Spinal cord (tissue), 10 donors: ENCODE results near the gene ADGRV1. TPM values are rescaled to one million over a fixed set of nuclear protein-coding genes. Genes with fewer than 3 reads are reported as not detected.

Experiments
- DNase-seq, 6 donors: peaks; one replicate each; pipeline versions ENCODE4 v3.0.0 to v3.0.0-alpha.2; 2013 to 2015; ENCODE audit warnings: low spot score in 6 of 6, low read depth in 4 of 6
- H3K27ac ChIP-seq: one replicate; pipeline ENCODE4 v1.5.1; 2013; ENCODE audit warnings: low read depth, low read length, control low read depth
- H3K27me3 ChIP-seq: one replicate; pipeline ENCODE4 v1.6.1; 2013; ENCODE audit warnings: low read length; ENCODE audit not compliant: control insufficient read depth, insufficient read depth
- H3K36me3 ChIP-seq: one replicate; pipeline ENCODE4 v1.6.1; 2013; ENCODE audit warnings: low read length; ENCODE audit not compliant: control insufficient read depth, insufficient read depth
- H3K4me1 ChIP-seq: one replicate; pipeline ENCODE4 v1.6.1; 2013; ENCODE audit warnings: low read length; ENCODE audit not compliant: control insufficient read depth, insufficient read depth
- H3K4me3 ChIP-seq: one replicate; pipeline ENCODE4 v1.5.1; 2013; ENCODE audit warnings: low read depth, low read length, control low read depth
- H3K9me3 ChIP-seq: one replicate; pipeline ENCODE4 v1.6.1; 2013; ENCODE audit warnings: low read length; ENCODE audit not compliant: control insufficient read depth, insufficient read depth
- WGBS: methylation state at CpG from one replicate; pipeline ENCODE4 v1.1.5; 2013; ENCODE audit warnings: missing lambda C conversion rate; ENCODE audit not compliant: insufficient coverage; 5-methylcytosine and 5-hydroxymethylcytosine counted together
- polyA plus RNA-seq, 2 donors: library from polyadenylated mRNA; unstranded; fragments of 120-200 nt; gene quantifications; one replicate each; pipeline ENCODE4 v1.2.1, GENCODE V29; 2013; ENCODE audit not compliant: insufficient read length in 2 of 2
- total RNA-seq, 2 donors: library from RNA; depleted of rRNA in 1 of 2; stranded (reverse); fragments of 120-200 nt in 1 of 2; fragments of >200 nt in 1 of 2; gene quantifications; one replicate each; pipeline versions ENCODE4 v1.2.3 to v1.2.4, GENCODE V29; 2013 to 2014
- donor health status: healthy.

The ADGRV1 gene
- total and polyA plus RNA-seq, 4 donors, result 72.0 to 180 (median 108) TPM

DNA sequence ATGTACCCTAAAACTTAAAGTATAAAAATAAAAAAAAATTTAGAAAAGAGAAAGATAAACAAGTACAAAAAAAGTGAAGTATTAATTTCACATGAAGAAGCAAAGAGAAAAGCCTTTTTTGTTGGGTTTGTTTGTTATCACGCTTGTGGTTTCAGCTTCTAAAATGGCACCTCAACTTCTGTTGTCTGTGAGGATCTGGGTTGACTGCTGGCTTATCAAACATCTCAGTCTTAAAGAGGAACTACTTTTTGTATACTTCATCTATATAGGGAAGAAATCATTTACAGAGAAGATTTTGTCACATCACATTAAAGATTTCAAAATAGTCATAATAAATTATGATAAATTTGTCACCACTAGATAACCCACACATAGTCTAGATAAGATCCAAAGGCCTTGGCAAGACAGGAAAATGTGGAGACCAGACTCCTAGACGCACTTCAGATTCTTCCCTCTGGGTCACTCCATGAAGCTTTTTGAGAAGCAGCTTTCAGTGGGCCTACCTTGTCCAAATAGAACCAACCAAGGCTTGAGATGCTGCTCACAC, 8.8 kb upstream of the ADGRV1 start:
- Histone ChIP-seq H3K4me1 (no peaks in the 10 kb centered on the region), H3K9me3 (no peaks in the 10 kb centered on the region), H3K36me3 (no peaks in the 10 kb centered on the region), H3K4me3 (no peak overlapping the region), H3K27ac (no peak overlapping the region), H3K27me3 (no peaks in the 10 kb centered on the region)
- whole genome bisulfite sequencing, result no CpG with 5 or more reads among the region's 2 CpGs
- DNase-seq, result no peak

DNA sequence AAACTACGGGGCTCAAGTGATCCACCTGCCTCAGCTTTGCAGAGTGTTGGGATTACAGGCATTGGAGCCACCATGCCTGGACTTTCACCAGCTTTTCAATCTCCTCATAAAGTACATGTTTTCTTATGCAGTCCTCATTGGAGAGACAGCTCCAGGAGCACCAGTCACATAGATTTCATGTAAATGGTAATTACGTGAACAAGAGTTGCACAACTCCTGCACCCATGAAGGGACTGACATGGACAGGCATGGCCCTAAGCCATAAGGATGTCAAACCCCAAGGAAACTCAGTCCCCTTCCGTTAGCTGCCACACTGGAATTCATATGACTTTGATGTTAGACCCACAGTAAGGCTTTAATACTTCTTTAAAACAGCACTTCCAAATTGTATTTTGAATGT, 7.6 kb upstream of the ADGRV1 start:
- H3K4me3 ChIP-seq, result no peak overlapping the region

DNA sequence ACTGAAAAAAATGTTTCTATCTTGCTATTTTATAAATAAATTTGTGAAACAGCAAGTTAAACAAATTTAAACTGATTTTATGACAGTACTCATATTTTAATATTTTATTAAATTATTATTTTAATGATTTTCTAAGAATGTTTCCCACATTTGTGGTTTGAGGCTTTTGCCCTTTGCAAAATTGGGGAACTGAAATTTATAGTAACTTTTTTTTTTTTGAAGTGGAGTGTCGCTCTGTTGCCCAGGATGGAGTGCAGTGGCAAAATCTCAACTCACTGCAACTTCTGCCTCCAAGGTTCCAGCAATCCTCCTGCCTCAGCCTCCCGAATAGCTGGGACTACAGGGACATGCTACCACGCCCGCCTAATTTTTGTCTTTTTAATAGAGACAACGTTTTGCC, 7.2 kb upstream of the ADGRV1 start:
- WGBS, result 85% methylated on average over 5 of the region's 5 CpGs
- Histone ChIP-seq H3K4me3 (no peak overlapping the region), H3K27me3 (no peaks in the 10 kb centered on the region), H3K4me1 (no peaks in the 10 kb centered on the region), H3K36me3 (no peaks in the 10 kb centered on the region), H3K9me3 (no peaks in the 10 kb centered on the region), H3K27ac (no peak overlapping the region)
- no peak for DNase-seq

More for the DNA sequence above, 7.6 kb upstream of the ADGRV1 start:
- 100% methylated on average over 2 of the region's 3 CpGs for WGBS
- no peaks in the 10 kb centered on the region for H3K27me3 ChIP-seq
- no peaks in the 10 kb centered on the region for H3K9me3 ChIP-seq
- DNase-seq, result no peak
- H3K4me1 ChIP-seq, result no peaks in the 10 kb centered on the region
- no peaks in the 10 kb centered on the region for H3K36me3 ChIP-seq
- H3K27ac ChIP-seq, result no peak overlapping the region

DNA sequence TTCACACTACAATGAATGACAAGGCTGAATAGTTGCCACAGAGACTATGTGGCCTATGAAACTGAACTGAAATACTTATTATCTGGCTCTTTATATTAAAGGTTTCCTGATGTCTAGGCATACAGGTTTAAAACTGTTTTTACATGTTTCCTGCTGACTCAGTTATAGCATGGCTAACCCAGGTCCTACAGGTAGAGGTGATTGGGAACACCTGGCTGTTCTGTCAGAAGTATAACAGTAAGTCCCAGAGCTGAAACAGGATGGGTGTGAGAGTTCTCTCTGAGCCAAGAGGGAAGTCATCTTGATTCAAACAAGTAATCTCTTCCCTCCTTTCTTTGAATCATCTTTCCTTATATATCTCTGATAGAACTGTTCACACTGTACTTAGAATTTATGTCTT, 4.9 kb upstream of the ADGRV1 start:
- no peak for DNase-seq
- H3K4me1 ChIP-seq, result peaks cover 6% of the 10 kb centered on the region

DNA sequence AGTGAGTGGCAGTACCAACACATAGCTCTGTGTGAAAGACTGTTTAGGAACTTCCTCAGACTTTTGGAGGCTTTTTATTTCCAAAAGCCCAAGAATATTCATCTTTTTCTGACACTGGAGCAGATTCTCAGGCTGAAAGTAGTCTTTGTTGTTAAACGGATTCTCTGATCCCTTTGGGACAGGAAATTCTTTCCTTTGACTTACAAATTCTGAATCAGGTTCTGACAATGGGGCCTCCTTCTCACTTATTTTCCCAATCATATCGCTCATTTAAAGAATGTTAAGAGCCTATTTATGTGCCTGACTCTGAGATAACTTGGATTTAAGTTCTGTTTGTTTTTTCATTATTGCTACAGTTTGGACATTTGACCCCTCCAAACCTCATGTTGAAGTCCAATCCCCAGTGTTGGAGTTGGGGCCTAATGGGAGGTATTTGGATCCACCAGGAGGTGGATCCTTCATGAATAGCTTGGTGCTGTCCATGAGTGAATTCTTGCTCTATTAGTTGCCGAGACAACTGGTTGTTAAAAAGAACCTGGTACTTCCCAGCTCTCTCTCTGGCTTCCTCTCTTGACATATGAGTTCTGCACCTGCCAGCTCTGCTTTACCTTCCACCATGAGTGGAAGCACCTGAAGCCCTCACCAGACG, 4.1 kb upstream of the ADGRV1 start:
- peak in 1 of 6 donors; percentile 1 for DNase-seq
- no peaks in the 10 kb centered on the region for H3K9me3 ChIP-seq
- peaks cover 9% of the 10 kb centered on the region for H3K27me3 ChIP-seq
- no peaks in the 10 kb centered on the region for H3K36me3 ChIP-seq
- no peak overlapping the region for H3K4me3 ChIP-seq
- 84% methylated on average over 2 of the region's 4 CpGs for WGBS
- no peak overlapping the region for H3K27ac ChIP-seq
- H3K4me1 ChIP-seq, result peaks cover 6% of the 10 kb centered on the region

More for the DNA sequence above, 4.9 kb upstream of the ADGRV1 start:
- no peaks in the 10 kb centered on the region for H3K9me3 ChIP-seq
- H3K27me3 ChIP-seq, result peaks cover 8% of the 10 kb centered on the region
- H3K27ac ChIP-seq, result no peak overlapping the region
- no peaks in the 10 kb centered on the region for H3K36me3 ChIP-seq
- H3K4me3 ChIP-seq, result no peak overlapping the region

DNA sequence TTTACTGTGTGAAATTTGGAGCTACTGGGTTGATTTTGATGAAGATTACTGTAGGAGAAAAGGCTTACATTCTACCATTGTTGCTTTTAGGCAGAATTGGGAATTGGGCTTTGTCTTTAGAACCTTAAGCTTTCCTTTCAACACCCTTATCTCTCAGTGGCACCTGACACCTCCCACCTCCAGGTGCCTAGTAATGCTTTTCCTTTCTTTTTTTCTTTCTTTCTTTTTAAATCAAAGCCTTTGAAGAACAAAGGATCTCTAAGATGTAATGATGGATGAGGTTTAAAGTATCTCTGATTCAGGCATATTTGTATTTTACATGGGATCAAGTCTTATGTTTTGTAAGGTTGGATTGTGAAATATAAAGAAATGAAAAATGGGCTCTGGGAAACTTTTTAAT, 2.9 kb upstream of the ADGRV1 start:
- Histone ChIP-seq H3K4me3 (no peak overlapping the region), H3K27me3 (peaks cover 11% of the 10 kb centered on the region), H3K4me1 (peaks cover 6% of the 10 kb centered on the region), H3K9me3 (no peaks in the 10 kb centered on the region), H3K36me3 (no peaks in the 10 kb centered on the region), H3K27ac (no peak overlapping the region)
- no peak for DNase-seq

DNA sequence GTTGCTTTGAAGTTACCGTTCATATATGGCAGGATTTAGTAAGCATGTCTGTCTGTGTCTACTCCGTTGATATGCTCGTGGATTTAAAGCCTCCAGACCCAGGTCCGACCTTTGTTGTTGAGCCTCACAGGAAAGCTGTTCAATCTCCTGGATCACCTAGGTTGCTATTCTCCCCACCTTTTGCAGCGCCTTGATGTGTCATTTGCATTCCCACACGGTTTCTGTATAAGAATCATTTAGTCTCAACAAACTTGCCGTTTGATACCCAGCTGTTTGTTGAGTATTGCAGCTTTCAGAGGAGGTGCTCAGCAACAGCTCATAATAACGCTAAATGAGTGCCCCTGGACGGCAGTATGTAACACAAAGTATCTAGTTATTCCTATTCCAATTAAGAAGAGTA, 1.2 kb upstream of the ADGRV1 start:
- WGBS, result 17% methylated on average over 7 of the region's 9 CpGs
- Histone ChIP-seq H3K9me3 (no peaks in the 10 kb centered on the region), H3K4me1 (peaks cover 9% of the 10 kb centered on the region), H3K27me3 (peaks cover 11% of the 10 kb centered on the region), H3K36me3 (no peaks in the 10 kb centered on the region), H3K27ac (no peak overlapping the region), H3K4me3 (no peak overlapping the region)
- DNase-seq, result peak in 2 of 6 donors; percentile 25 to 87

DNA sequence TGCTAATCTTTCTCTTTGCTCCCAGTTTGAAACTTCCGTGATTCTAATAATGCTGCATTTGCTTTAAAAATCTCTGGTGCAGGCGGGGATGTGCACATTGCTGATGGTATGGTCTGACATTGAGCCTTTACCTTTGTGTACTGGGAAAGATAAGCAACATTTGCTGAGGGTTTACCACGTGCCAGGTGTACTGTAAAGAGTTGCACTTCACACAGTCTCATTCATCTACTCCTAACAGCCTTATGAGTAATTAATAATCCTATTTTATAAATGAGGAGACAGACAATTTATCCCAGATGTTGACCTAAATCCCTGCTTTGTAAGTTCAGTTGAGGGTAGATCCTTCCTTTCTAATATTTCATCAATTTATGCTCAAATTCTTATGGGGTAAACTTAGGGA, 726 bp upstream of the ADGRV1 start:
- DNase-seq, result no peak
- Histone ChIP-seq H3K36me3 (no peaks in the 10 kb centered on the region), H3K4me3 (peak overlapping the region; percentile 59), H3K9me3 (no peaks in the 10 kb centered on the region), H3K27me3 (peaks cover 11% of the 10 kb centered on the region), H3K4me1 (peaks cover 10% of the 10 kb centered on the region), H3K27ac (peak overlapping the region; percentile 63)
- 10% methylated on average over 2 of the region's 3 CpGs for WGBS

DNA sequence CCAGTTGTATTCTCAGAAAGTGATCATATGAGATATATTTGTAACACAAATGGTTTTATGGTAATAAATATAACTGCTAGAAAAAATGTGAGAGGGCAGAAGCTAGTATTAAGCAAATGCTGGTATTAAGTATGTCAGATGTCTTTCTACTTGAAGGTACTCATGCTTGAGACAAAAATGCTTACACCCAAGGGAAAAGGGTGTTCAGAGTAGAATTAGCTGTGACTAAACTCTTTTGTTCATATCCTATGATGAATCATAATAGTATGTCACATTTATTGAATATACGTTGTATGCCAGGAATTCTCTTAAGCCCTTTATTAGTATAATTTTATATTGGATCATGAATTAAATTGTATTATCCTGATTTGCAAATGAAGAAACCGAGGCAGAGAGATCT, 2.2 kb downstream of the ADGRV1 start:
- Histone ChIP-seq H3K36me3 (no peaks in the 10 kb centered on the region), H3K27ac (no peak overlapping the region), H3K27me3 (peaks cover 11% of the 10 kb centered on the region), H3K4me3 (no peak overlapping the region), H3K9me3 (no peaks in the 10 kb centered on the region), H3K4me1 (peaks cover 10% of the 10 kb centered on the region)
- WGBS, result no CpG with 5 or more reads among the region's 2 CpGs
- DNase-seq, result peak in 1 of 6 donors; percentile 5

DNA sequence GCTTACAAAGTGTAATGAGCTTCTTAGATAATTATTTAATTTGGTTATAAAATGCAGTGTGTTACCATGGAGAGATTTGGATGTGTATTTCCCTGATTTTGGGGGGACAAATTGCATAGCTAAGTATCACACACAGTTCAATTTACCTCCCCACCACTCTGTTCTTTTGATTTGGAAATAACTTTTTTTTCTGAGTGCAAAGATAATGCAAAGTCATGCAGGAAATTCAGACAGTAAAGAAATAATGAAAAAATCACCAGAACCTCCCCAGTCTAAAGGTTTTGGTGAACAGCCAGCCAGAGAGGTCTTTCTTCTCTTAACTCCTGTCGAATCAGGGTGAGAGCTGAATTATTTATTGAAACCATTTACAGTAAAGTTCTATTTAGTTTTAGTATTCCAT, 3.2 kb downstream of the ADGRV1 start:
- Histone ChIP-seq H3K36me3 (no peaks in the 10 kb centered on the region), H3K9me3 (no peaks in the 10 kb centered on the region), H3K4me3 (no peak overlapping the region), H3K4me1 (peaks cover 10% of the 10 kb centered on the region), H3K27me3 (peaks cover 11% of the 10 kb centered on the region), H3K27ac (no peak overlapping the region)
- WGBS, result no CpG with 5 or more reads among the region's 1 CpG
- DNase-seq, result peak in 1 of 6 donors; percentile 4
